Brain pericyte (primary cell): ENCODE data around the gene BRD3.
"Not testable (repeated sequence)": the region's sequence is repeated elsewhere in the genome, so short reads cannot be mapped to it uniquely, and the experiment has no call there.

ENCODE experiments used
- DNase-seq: peaks from one replicate; pipeline ENCODE4 v3.0.0-alpha.2; 2012; ENCODE audit warnings: low read depth, low spot score

Gene BRD3

DNA sequence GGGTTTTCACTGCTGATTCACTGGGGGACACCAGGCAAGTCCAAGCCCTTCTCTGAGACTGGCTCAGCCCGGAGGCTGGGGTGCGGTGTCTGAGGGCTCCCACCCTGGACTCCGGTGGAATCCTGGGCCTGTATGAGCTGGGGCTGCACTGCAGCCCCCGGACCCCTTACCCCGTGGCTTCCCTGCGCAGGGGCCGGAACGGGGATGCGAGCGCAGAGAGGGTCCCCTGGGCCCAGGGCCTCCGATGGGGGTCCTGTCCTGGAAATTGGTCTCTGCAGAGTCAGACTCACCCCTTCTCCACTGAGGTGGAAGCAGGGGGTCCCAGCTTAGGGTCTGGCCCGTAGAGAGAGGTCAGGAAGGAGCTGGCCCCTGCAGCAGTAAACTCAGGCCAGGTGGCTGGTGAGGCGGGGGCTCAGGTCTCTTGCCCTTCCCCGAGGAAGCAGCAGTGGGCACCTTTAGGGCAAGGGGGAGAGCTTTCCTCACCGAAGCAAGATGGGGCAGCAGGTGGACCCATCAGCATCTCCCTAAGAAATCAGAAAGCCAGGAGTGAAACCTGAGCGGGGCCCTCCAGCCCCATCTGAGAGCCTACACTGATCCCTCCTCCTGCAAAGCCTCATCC lies 74.1 kb downstream of the BRD3 start:
- DNase-seq, result no peak

- DNase-seq, result no peak
Measured at GRCh38 chr9:133992780-133993634, 74.8 kb downstream of the BRD3 start.

DNA sequence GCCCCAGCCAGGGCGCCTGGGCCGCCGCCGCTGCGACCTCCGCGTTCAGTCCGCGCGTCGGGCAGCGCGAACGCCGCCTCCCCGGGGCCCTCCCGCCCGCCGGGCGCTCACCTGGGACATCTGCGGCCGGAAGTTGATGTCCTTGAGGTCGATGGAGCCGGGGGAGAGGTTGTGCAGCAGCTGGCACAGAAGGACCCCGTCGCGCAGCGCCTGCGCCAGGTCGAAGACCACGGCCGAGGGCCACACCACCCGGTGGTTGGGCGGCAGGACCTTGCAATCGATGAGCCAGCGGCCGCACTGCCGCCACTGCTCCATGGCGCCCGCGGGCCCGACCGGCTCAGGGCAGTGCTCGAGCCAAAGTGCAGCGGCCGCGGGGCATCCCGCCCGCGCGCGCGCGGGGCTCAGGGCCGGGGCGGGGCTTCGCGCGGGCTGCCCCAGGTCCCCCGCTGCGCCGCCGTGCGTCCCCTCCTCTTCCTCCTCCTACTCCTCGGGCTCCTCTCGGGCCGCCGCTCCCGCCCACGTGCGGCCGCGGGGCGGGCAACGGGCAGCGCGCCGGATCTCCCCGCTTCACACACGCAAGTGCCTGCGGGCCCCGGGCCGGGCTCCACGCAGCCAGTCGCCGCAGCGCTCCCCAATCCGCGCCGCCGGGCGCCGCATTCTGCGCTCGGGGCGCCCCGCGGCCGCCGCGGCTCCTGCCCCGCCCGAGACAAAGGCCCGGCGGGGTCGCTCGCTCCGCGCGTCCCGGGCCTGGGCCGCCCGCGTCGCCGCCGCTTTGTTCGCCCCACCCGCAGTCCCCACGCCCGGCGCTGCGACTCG lies 75.7 kb downstream of the BRD3 start, which contains the start of gene VAV2:
Gene VAV2, minus strand, starts transcription at position 361 of the 816 bp plus-strand sequence. Its CDS starts 46 bp downstream, at position 315.
- DNase-seq, result no peak

DNA sequence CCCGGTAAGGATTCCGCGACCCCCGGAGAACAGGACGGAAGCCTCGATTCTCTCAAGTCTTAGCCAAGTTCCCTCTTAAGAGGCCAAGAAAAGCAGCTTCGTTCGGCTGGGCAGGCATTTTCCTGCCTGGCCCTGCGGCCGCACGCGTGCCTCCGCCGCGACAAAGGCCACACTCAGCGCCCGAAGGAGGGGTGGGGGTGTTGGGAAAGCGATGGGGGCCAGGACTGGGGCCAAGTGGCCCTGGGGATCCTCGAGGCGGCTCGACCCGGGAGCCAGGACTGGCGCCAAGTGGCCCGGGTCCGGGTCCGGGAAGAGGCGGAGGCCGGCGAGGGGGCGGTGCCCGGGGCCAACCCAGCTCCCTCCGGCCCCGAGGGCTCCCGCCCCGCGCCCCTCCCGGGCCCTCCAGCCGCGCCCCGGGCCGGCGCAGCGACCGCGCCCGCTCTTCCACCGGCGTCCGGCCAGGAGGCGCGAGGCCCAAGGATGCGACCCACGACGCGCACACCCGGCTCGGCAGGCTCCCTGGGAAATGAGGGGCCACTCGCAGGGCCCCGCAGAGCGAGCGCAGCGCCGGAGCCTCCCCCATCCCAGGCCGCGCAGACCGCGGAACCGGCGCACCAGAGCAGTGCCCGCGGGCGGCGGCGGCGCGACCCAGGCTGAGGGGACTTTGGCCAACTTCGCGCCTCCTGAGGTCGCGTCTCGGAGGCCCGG lies 76.5 kb downstream of the BRD3 start:
- no peak for DNase-seq

GRCh38 chr9:133990366-133991213 lies 77.2 kb downstream of the BRD3 start:
- no peak for DNase-seq

DNA sequence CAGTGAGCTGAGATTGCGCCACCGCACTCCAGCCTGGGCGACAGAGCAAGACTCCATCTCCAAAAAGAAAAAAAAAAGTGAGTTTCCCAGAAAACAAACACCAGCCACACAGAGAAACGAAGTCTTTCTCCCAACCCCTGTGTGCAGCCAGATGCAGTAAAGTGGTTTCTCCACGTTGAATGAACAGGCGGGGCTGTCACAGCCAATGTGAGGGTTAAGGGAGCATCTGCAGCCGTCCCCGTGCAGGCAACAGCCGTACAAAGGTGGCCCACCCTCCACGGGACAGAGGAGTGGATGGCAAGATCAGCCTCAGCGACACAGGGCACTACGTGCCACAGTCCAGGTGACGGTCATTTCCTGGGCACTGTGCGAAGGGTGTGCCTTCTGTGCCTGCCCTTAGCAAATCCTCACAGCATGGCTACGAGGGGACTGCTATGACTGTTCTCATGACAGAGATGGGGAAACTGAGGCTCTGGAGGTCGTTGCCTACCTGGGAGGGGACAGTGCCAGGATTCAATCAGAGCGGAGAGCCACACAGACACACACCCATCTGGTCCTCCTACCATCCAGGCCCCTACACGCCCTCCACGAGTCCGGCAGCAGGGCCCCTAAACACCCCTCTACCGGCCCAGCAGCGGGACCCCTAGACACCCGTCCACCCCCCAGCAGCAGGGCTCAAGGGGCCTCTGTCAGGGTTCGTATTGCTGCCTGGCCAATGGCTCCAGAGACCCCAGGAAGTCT lies 78.0 kb downstream of the BRD3 start:
- no peak for DNase-seq

DNA sequence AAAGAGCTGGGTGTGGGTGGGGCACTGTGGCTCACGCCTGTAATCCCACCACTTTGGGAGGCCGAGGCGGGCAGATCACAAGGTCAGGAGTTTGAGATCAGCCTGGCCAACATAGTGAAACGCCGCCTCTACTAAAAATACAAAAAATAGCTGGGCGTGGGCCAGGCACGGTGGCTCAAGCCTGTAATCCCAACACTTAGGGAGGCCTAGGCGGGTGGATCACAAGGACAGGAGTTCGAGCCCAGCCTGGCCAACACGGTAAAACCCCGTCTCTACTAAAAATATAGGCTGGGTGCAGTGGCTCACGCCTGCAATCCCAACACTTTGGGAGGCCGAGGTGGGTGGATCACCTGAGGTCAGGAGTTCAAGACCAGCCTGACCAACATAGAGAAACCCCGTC lies 79.1 kb downstream of the BRD3 start:
- not testable (repeated sequence) for DNase-seq

DNA sequence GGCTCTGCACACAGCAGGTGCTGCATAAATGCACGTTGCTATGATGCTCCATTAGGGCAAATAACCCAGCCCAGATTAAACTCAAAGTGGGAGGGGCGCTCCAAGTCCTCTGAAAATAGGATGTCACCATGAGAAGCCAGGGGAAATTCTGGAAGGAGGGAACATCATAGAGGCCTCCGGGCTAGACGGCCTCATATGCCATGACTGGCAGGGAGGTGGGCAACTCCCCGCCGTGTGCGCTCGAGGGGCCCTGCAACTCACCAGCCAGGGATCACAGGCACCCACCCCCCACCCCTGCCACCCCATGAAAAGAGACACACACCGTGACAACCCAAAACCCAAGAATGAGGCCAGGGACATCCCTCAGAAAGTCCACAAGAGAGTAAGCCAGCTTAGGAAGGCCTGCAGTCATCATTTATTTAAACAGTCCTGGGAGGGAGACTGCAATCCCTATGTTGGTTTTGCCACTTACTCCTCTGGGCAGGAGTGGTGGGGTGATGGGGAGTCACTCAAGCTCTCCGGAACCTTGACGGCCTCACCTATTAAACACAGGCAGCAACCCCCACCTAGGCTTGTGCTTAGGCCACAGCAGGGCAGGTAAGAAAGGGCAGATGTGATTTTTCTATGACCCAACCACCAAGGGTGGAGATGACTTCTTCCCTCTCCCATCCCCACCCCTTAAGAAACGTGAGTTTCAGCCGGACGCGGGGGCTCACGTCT lies 79.7 kb downstream of the BRD3 start:
- no peak for DNase-seq

GRCh38 chr9:133987446-133987788 lies 80.4 kb downstream of the BRD3 start:
- DNase-seq, result no peak

- no peak for DNase-seq
Measured at GRCh38 chr9:133986774-133987445, 80.9 kb downstream of the BRD3 start.

GRCh38 chr9:133986061-133986460 lies 81.8 kb downstream of the BRD3 start:
- no peak for DNase-seq

GRCh38 chr9:133982971-133983720 lies 84.7 kb downstream of the BRD3 start:
- DNase-seq, result no peak

DNA sequence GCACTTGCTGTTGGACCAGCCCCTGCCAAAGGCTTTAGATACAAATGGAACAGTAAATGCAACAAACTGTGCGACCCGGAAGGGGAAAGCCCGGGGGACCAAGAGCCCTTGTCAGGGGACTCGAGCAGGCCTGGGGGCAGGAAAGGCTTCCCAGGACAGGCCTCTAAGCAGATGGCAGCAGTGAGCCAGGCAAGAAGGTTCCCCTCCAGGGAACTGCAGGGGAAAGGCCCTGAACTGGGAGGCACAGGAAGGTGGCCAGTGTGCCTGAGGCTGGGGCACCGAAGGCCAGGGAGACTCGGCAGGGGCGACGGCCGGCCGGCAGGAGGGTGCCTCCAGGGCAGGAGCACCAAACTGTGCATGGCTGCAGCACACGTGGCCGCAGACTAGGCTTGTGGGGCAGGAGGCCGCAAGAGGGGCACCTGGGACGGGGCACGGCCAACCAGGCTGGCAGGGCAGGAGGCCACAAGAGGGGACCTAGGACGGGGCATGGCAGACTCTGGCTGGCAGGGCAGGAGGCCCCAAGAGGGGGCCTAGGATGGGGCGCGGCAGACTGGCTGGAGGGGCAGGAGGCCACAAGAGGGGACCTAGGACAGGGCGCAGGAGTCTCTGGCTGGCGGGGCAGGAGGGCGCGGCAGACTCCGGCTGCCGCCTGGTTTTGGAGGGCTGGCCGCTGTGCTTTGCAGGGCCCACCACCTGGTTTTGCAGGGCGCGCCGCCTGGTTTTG lies 85.7 kb downstream of the BRD3 start:
- DNase-seq, result no peak

DNA sequence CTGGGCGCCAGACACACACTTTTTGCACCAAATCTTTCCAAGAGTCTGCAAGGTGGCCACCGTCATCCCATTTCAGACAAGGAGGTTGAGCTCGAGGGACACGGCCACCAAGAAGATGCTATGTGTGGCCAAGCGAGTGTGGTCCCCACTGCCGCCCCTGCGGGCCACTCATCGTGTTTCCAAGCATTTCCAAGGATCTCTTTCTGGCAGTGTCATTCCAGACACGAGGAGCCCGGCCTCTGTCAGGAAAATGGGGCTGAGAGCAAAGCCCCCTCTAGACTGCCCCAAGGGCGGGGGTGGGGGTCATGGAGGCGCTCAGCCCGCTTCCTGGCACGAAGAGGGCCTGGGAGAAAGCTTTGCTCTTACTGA lies 86.3 kb downstream of the BRD3 start:
- no peak for DNase-seq

DNA sequence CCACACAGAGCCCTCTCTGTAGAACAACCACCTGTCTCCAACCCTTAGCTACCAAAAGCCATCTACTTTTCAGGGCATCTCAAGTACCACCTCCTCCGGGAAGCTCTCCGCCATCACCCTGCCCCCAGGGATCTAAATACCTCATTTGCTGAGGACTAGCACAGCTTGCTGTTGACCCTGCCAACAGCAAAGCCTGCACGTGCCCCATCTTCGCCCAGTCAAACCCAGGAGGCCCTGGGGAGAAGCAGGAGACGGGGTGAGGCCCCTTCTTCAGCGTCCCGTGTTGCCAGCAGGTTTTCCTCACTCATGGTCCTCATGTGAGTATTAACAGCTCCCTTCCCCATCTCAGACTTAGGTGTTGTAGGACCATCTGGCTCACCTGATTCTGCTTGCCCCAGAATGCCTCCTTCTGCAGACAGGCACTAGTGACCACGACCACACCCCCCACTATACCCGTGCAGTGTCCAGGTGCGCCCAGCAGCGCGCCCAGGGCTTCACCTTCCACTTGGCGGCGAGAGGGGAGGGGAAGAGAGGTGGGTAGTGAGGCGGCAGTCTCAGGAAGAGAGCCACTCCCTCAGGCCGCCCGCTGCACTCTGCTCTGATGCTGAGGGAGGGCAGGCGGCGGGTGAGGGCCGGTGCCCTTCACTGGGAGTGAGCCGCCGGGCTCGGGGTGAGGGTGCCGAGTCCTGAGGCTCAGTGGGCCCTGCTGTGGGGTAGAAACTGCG lies 86.8 kb downstream of the BRD3 start:
- DNase-seq, result no peak
